ENCODE results near the gene ARID3C. TPM values are rescaled to one million over a fixed set of nuclear protein-coding genes. Genes with fewer than 3 reads are reported as not detected.

The ARID3C gene
- total and polyA plus RNA-seq, 2 of the 8 experiments (the other 6 are each of a cell fraction or from before 2014, with no cell fraction given): 0.08 TPM; not detected in 1

DNA sequence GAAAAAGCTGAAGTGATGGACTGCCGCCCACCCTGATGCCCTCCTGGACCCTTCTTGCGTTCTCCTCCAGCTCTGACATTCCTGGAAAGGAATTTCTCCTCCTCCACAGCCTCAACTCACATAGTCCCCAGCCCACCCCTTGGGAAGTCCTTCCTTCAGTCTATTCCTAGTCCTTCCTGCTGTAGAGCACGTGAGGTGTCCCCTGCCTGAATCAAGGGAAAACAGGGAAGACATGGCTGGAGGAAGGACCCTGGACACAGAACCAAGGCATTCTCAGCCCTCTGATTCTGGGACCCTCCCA, 3.7 kb downstream of the ARID3C start (continued):
- TF ChIP-seq, protein P1, sequence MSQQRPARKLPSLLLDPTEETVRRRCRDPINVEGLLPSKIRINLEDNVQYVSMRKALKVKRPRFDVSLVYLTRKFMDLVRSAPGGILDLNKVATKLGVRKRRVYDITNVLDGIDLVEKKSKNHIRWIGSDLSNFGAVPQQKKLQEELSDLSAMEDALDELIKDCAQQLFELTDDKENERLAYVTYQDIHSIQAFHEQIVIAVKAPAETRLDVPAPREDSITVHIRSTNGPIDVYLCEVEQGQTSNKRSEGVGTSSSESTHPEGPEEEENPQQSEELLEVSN (IDR thresholded peaks at IDR 0.05): no peak
